ENCODE measurements around the gene HES5. TPM values are rescaled to one million over a fixed set of nuclear protein-coding genes. Genes with fewer than 3 reads are reported as not detected.

HES5 gene
- total and polyA plus RNA-seq, 2 experiments from 2014 or later = 0.16 to 0.21 TPM

GRCh38 chr1:2557482-2558400 lies 27.7 kb upstream of the HES5 start (continued):
- TF ChIP-seq ZNF462 (CRISPR knock-in tag; IDR thresholded peaks at IDR 0.05) = no peak
- no peak for TF ChIP-seq REST (IDR thresholded peaks at IDR 0.05; ENCODE audit: unreplicated experiment)
- no peak for TF ChIP-seq EZH2 (IDR thresholded peaks at IDR 0.05; ENCODE audit: low read depth, unreplicated experiment)
- TF ChIP-seq CTCF (conservative IDR thresholded peaks at IDR 0.05; ENCODE audit: low read depth in 2 of 2) = no peak
- TF ChIP-seq CREB1 (CRISPR knock-in tag; IDR thresholded peaks at IDR 0.05; ENCODE audit: low read depth) = no peak
- TF ChIP-seq ZNF114 (CRISPR knock-in tag; IDR thresholded peaks at IDR 0.05) = no peak
- TF ChIP-seq ETS1 (IDR thresholded peaks at IDR 0.05) = no peak
- no peak for TF ChIP-seq JUNB (IDR thresholded peaks at IDR 0.05; ENCODE audit: unreplicated experiment)
